BLaER1 treated with 17β-estradiol and CSF1 and Interleukin-3, amounts not matched to agents 10 nM and 100 nM (cell line): ENCODE results near the gene NPEPL1.

Experiments
- H3K27ac ChIP-seq, 11 experiments: shearing (Covaris generic); formaldehyde crosslinking; 2 replicates each; pipeline ENCODE4 v1.8.1; 2022
- H3K27me3 ChIP-seq, 11 experiments: shearing (Covaris generic); formaldehyde crosslinking; 2 replicates each; pipeline ENCODE4 v1.8.1; 2022
- H3K36me3 ChIP-seq, 11 experiments: shearing (Covaris generic); formaldehyde crosslinking; 2 replicates each; pipeline ENCODE4 v1.8.1; 2022
- H3K4me1 ChIP-seq, 10 experiments: shearing (Covaris generic); formaldehyde crosslinking; 2 replicates each; pipeline ENCODE4 v1.8.1; 2022
- H3K4me2 ChIP-seq, 11 experiments: shearing (Covaris generic); formaldehyde crosslinking; 2 replicates each; pipeline ENCODE4 v1.8.1; 2022
- H3K4me3 ChIP-seq, 10 experiments: shearing (Covaris generic); formaldehyde crosslinking; 2 replicates each; pipeline ENCODE4 v1.8.1; 2022
- H3K9ac ChIP-seq, 11 experiments: shearing (Covaris generic); formaldehyde crosslinking; 2 replicates each; pipeline ENCODE4 v1.8.1; 2022
- H3K9me3 ChIP-seq, 11 experiments: shearing (Covaris generic); formaldehyde crosslinking; replicated peaks in 1 of 11; 2 replicates each; pipeline ENCODE4 v1.8.1; 2022
- H4K20me1 ChIP-seq, 11 experiments: shearing (Covaris generic); formaldehyde crosslinking; 2 replicates each; pipeline ENCODE4 v1.8.1; 2022
- Cebpa-rat ChIP-seq, 11 experiments: shearing (Covaris generic); IDR thresholded peaks; 2 replicates each; pipeline ENCODE4 v1.8.1; 2022

The NPEPL1 gene

GRCh38 chr20:58740356-58741308 is 48.0 kb downstream of the NPEPL1 start:
- no peak for TF ChIP-seq Cebpa-rat (IDR thresholded peaks at IDR 0.05)
- H3K9me3 ChIP-seq: no peaks in the 10 kb centered on the region; a peak in 1 of 22 replicates
- no peaks in the 10 kb centered on the region for H3K36me3 ChIP-seq
- no peaks in the 10 kb centered on the region for H3K27me3 ChIP-seq
- no peak overlapping the region for H3K4me2 ChIP-seq
- no peak overlapping the region for H3K27ac ChIP-seq
- H3K4me1 ChIP-seq: no peaks in the 10 kb centered on the region
- no peak overlapping the region for H3K4me3 ChIP-seq
- H3K9ac ChIP-seq: no peak overlapping the region
- H4K20me1 ChIP-seq: no peaks in the 10 kb centered on the region

DNA sequence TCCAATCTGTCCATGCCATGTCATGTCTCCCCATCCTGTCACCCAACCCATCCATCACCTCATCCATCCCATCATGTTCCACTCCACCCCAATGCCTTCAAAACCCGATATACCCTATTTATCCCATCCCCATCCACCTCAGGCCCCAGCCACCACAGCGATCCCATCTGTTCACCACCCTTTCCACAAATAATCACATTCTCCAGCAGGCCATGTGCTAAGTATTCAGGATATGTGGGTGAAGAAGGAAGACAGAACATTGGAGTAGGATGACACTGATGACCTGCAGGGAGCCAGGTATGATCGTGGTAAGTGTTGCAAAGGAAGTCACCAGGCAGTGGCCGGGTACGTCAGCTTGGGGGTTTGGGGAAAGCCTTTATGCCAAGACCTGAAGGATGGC is 48.8 kb downstream of the NPEPL1 start:
- Histone ChIP-seq H3K4me3 (no peak overlapping the region), H4K20me1 (no peaks in the 10 kb centered on the region), H3K4me2 (no peak overlapping the region), H3K9me3 (no peaks in the 10 kb centered on the region; a peak in 1 of 22 replicates), H3K36me3 (no peaks in the 10 kb centered on the region), H3K27me3 (no peaks in the 10 kb centered on the region), H3K4me1 (no peaks in the 10 kb centered on the region), H3K27ac (no peak overlapping the region), H3K9ac (no peak overlapping the region)
- TF ChIP-seq Cebpa-rat (IDR thresholded peaks at IDR 0.05): no peak

DNA sequence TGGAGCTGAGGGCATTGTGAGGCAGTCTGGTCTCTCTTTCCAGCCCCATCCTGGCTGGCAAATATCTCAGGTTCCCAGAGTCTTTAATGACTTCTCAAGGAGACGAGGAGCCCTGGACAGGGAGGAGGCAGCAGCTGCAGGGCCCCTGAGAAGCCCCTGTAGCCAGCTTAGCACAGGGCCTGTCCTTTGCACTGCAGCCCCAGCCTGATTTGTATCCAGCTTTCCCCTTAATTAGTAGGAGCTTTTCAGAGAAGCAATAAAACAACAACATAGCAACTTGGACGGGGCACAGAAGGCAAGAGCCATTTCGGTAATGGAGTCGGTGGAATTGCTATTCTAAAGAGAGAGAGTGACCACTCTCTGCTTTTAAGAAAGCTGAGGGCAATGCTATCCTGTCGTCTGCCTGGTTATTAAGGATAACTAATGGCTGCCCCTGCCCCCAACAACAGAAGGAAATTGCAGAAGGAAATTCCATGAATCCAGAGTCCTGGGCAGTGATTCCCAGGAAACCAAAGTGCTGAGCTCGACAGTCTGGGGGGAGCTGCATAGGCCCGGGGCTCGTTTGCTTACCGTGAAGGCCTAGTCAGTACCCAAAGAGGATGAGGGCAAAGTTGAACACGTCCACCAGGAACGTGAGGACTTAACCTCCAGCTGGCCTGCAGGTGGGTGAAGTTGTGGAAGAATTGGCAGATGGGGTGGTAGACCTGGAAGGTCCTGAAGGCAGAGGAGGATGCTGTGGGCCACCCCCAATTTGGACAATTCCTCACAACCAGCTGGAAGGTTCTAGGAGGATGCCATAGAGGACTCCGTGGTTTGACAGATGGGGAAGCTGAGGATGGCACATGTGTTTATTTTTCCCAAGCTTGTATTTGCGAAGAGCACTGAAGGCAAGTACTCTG is 50.3 kb downstream of the NPEPL1 start:
- Histone ChIP-seq H3K9ac (no peak overlapping the region), H3K4me1 (no peaks in the 10 kb centered on the region), H3K9me3 (no peaks in the 10 kb centered on the region; a peak in 1 of 22 replicates), H3K36me3 (no peaks in the 10 kb centered on the region), H3K27me3 (no peaks in the 10 kb centered on the region), H3K4me3 (no peak overlapping the region), H4K20me1 (no peaks in the 10 kb centered on the region), H3K4me2 (no peak overlapping the region), H3K27ac (no peak overlapping the region)
- no peak for TF ChIP-seq Cebpa-rat (IDR thresholded peaks at IDR 0.05)

DNA sequence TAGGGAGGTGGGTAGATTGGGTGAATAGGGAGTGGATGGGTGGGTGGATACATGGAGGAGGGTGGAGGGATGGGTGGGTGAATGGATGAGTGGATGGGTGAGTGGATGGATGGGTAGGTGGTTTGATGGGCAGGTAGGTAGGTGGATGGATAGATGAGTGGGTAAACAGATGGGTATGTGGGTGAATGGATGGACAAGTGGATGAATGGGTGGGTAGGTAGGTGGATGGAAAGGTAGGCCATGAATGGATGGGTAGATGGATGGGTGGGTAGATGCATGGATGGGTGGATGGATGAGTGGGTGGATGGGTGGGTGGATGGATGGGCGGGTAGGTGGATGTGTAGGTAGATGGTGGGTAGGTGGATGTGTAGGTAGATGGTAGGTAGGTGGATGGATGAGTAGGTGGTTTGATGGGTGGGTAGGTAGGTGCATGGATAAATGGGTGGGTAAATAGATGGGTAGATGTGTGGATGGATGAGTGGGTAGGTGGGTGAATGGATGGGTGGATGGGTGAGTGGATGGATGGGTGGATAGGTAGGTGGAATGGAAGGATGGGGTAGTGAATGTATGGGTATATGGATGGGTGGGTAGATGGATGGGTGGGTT is 51.4 kb downstream of the NPEPL1 start:
- H3K9me3 ChIP-seq: no peaks in the 10 kb centered on the region; a peak in 1 of 22 replicates
- H4K20me1 ChIP-seq: no peaks in the 10 kb centered on the region
- no peak for TF ChIP-seq Cebpa-rat (IDR thresholded peaks at IDR 0.05)
- H3K27me3 ChIP-seq: no peaks in the 10 kb centered on the region
- no peak overlapping the region for H3K27ac ChIP-seq
- no peak overlapping the region for H3K9ac ChIP-seq
- H3K36me3 ChIP-seq: no peaks in the 10 kb centered on the region
- no peak overlapping the region for H3K4me2 ChIP-seq
- no peak overlapping the region for H3K4me3 ChIP-seq
- no peaks in the 10 kb centered on the region for H3K4me1 ChIP-seq

GRCh38 chr20:58744836-58745235 is 52.2 kb downstream of the NPEPL1 start:
- no peaks in the 10 kb centered on the region for H3K4me1 ChIP-seq
- no peak overlapping the region for H3K9ac ChIP-seq
- TF ChIP-seq Cebpa-rat (IDR thresholded peaks at IDR 0.05): no peak
- no peaks in the 10 kb centered on the region for H4K20me1 ChIP-seq
- H3K36me3 ChIP-seq: no peaks in the 10 kb centered on the region
- no peaks in the 10 kb centered on the region for H3K27me3 ChIP-seq
- H3K27ac ChIP-seq: no peak overlapping the region
- no peaks in the 10 kb centered on the region; a peak in 1 of 22 replicates for H3K9me3 ChIP-seq
- no peak overlapping the region for H3K4me2 ChIP-seq
- no peak overlapping the region for H3K4me3 ChIP-seq

DNA sequence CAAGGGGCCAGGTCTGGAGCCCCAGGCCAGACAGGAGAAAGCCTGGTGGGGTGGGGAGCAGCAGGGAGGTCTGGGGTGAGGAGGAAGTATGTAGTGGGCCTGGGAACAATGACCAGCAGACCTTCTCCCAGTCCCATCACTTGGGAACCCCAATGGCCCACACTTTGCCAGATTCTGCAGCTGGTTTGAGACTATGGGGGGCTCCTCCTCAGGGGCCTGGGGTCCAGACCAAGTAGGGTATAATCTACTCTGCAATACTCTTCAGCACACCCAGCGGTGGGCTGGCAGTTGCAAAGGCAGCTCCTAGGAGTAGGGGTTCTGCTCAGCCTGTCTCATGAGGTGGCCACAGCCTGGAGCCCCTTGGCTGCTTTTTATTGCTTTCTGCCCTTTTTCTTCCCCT is 52.8 kb downstream of the NPEPL1 start:
- Histone ChIP-seq H4K20me1 (no peaks in the 10 kb centered on the region), H3K27ac (no peak overlapping the region), H3K9ac (no peak overlapping the region), H3K9me3 (no peaks in the 10 kb centered on the region; a peak in 1 of 22 replicates), H3K27me3 (no peaks in the 10 kb centered on the region), H3K4me2 (no peak overlapping the region), H3K4me1 (no peaks in the 10 kb centered on the region), H3K4me3 (no peak overlapping the region), H3K36me3 (no peaks in the 10 kb centered on the region)
- TF ChIP-seq Cebpa-rat (IDR thresholded peaks at IDR 0.05): no peak

DNA sequence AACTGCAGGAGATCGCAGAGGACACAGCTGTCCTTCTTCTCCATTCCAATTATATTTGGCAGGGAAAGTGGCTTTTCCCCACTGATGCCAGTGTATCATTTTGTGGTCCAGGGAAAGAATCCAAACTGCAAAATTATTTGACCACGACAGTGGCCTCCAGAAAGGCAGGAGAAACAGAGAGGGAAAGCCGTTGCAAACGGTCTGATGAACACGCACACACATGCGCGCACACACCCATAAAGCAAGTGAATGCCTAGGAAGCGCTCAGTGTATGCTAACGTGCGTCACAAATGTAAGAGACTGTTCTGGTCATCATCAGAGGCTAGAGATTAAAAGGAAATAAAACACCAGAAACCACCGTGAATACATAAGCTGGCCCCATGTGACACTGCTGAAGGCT is 54.0 kb downstream of the NPEPL1 start:
- Histone ChIP-seq H3K27me3 (no peaks in the 10 kb centered on the region), H3K27ac (no peak overlapping the region), H3K36me3 (no peaks in the 10 kb centered on the region), H3K4me2 (no peak overlapping the region), H3K4me3 (no peak overlapping the region), H3K9me3 (no peaks in the 10 kb centered on the region; a peak in 1 of 22 replicates), H3K9ac (no peak overlapping the region), H3K4me1 (no peaks in the 10 kb centered on the region), H4K20me1 (no peaks in the 10 kb centered on the region)
- no peak for TF ChIP-seq Cebpa-rat (IDR thresholded peaks at IDR 0.05)

DNA sequence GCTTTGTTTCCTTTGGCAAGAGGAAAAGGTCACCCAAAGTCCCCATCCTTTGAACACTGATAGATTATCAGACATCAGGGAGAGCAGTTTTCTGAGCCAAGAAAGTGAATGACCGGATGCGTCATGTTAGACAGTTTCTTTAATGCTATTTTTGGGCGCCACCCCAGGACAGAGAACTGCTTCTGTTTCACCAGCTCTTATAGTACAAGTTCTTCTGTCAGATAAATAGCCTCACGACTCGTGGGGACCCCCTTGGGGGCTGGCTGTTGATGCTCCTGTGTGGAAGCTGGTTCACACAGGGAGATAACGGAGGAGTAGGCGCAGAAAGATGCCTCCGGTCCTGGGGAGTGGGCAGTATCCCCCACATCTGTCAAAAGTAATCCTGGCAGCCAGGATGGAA is 54.6 kb downstream of the NPEPL1 start:
- no peaks in the 10 kb centered on the region; a peak in 1 of 22 replicates for H3K9me3 ChIP-seq
- H3K4me1 ChIP-seq: no peaks in the 10 kb centered on the region
- H3K27ac ChIP-seq: no peak overlapping the region
- no peak overlapping the region for H3K4me2 ChIP-seq
- H3K4me3 ChIP-seq: no peak overlapping the region
- H3K9ac ChIP-seq: no peak overlapping the region
- H4K20me1 ChIP-seq: no peaks in the 10 kb centered on the region
- no peaks in the 10 kb centered on the region for H3K36me3 ChIP-seq
- H3K27me3 ChIP-seq: no peaks in the 10 kb centered on the region
- no peak for TF ChIP-seq Cebpa-rat (IDR thresholded peaks at IDR 0.05)

DNA sequence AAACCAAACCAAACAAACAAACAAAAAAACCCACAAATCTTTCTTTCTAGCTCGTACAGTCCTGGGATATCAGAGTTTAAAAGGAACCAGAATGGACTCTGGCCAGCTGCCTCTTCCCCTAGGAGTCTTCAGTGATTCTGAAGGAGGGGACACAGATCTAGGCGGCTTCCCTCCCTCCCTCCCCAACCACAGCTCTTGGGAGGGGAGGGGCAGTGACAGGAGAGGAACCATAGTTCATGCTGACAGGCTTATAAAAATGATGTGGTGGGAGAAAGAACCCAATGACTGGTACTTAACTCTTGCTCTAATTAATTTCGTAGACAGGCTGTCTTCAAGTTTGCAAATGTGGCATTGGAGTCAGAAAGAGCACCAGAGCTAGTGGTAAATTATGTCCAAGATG is 56.0 kb downstream of the NPEPL1 start:
- Histone ChIP-seq H3K9ac (no peak overlapping the region), H3K4me1 (no peaks in the 10 kb centered on the region), H3K9me3 (no peaks in the 10 kb centered on the region; a peak in 1 of 22 replicates), H3K27ac (no peak overlapping the region), H3K4me3 (no peak overlapping the region), H4K20me1 (no peaks in the 10 kb centered on the region), H3K36me3 (no peaks in the 10 kb centered on the region), H3K4me2 (no peak overlapping the region), H3K27me3 (no peaks in the 10 kb centered on the region)
- TF ChIP-seq Cebpa-rat (IDR thresholded peaks at IDR 0.05): no peak
